Hypothalamus (tissue), 51 donors: ENCODE data around the gene CORO7.

Experiments used
- DNase-seq, 51 donors: peaks; one replicate each; lab custom pipeline; 2025; lab: John Stamatoyannopoulos, UW

CORO7 gene

GRCh38 chr16:4315186-4316107 lies 100.9 kb downstream of the CORO7 start, which contains the start of gene GLIS2:
TSS of gene GLIS2 (plus strand) at chr16:4316067. CDS start at chr16:4332281, 16,214 bp downstream.
- peak in 36 of 51 donors; percentile 14 to 84 (median 64) for DNase-seq

GRCh38 chr16:4314532-4315185 lies 101.7 kb downstream of the CORO7 start:
- DNase-seq = peak in 4 of 51 donors; percentile 21 to 55 (median 38)

GRCh38 chr16:4313563-4314531 lies 102.5 kb downstream of the CORO7 start:
- peak in 5 of 51 donors; percentile 12 to 27 (median 15) for DNase-seq

- peak in 5 of 51 donors; percentile 6 to 22 (median 20) for DNase-seq
These were observed 106.5 kb downstream of the CORO7 start for GRCh38 chr16:4309833-4310266.

- DNase-seq = no peak
These were observed 107.1 kb downstream of the CORO7 start for GRCh38 chr16:4309102-4309832.

GRCh38 chr16:4307215-4308037 lies 109.0 kb downstream of the CORO7 start:
- DNase-seq = peak in 50 of 51 donors; percentile 28 to 91 (median 80)

GRCh38 chr16:4306470-4307214 lies 109.8 kb downstream of the CORO7 start:
- peak in 11 of 51 donors; percentile 15 to 52 (median 31) for DNase-seq
